Hair follicular keratinocyte (primary cell): ENCODE measurements around the gene UFC1. TPM values are rescaled to one million over a fixed set of nuclear protein-coding genes. Genes with fewer than 3 reads are reported as not detected.

ENCODE experiments used
- total RNA-seq: library from RNA; depleted of rRNA; stranded (reverse); fragments of >200 nt; gene quantifications from 2 replicates; pipeline ENCODE4 v1.2.3, GENCODE V29; 2015

Gene UFC1
- 48.9 and 74.6 TPM in 2 replicates for total RNA-seq

DNA sequence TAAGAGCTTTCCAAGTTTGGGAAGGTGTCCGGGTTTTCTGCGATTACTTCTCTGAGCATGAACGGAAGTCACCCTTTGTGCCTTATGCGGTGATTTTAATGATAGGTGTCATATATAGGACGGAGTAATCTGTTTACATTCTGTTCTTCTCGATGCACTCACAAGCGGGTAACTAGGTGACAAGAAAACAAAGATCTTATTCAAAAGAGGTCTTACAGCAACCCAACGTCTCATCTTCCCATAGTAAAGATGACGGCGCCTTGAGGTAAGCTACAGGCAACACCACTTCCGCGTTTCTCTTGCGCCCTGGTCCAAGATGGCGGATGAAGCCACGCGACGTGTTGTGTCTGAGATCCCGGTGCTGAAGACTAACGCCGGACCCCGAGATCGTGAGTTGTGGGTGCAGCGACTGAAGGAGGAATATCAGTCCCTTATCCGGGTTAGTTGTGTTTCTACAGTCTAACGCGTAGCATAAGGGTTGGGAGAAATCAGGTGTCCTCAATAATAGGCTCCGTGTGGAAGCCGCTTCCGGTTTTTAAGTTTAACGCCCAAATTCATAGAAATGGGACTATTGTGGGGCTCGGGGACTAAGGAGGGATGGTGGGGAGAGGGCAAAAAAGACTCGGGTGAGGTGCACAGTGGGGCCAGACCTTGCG is at the start of gene UFC1:
Gene UFC1, plus strand, starts transcription at position 297 of the 656 bp plus-strand sequence. Its CDS starts 20 bp downstream, at position 317.

DNA sequence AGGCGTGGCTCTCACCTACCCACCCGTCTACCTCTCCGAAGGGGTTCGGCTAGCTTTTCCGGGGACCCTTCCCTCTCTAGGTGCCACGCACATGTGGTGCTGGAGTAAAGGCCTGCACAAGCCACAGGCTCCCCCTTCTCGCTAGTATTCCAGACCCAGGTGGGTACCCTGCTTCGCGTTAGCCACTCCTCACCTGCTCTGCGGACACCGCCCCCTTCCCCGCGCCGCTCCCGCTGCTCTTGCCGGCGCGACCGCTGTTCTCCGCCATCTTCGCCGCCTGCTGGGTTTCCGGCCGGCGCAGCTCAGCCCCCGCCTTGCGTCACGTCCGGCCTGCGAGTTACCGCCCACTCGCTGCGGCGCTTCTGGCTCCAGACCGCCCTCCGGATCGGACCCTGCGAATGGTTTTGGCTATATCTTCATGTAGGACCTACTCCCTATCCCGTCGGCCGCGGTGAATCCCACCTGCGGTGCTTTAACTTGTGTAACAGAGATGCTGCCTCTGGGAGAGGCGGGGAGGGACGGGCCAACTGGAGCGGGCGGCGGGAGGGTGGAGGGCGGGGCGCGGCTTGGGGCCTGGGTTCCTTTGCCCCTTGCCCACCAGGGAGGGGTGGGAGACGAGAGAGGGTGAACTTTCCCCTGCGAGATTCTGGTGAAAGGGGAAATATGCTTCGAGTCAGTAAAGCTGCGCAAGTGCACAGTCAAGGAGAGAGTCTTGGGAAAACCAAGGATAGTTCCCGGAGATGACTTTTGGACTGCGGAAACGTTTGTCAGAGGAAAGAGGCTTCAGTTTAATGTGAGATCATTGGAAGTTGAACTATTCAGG is 35.8 kb upstream of the UFC1 start, which contains the start of the genes NIT1 and PFDN2:
Gene NIT1, plus strand, starts transcription at position 347 of the 823 bp plus-strand sequence. Its CDS starts 72 bp downstream, at position 419.
Gene PFDN2, minus strand, starts transcription at position 279 of the 823 bp plus-strand sequence. Its CDS starts 11 bp downstream, at position 268.

DNA sequence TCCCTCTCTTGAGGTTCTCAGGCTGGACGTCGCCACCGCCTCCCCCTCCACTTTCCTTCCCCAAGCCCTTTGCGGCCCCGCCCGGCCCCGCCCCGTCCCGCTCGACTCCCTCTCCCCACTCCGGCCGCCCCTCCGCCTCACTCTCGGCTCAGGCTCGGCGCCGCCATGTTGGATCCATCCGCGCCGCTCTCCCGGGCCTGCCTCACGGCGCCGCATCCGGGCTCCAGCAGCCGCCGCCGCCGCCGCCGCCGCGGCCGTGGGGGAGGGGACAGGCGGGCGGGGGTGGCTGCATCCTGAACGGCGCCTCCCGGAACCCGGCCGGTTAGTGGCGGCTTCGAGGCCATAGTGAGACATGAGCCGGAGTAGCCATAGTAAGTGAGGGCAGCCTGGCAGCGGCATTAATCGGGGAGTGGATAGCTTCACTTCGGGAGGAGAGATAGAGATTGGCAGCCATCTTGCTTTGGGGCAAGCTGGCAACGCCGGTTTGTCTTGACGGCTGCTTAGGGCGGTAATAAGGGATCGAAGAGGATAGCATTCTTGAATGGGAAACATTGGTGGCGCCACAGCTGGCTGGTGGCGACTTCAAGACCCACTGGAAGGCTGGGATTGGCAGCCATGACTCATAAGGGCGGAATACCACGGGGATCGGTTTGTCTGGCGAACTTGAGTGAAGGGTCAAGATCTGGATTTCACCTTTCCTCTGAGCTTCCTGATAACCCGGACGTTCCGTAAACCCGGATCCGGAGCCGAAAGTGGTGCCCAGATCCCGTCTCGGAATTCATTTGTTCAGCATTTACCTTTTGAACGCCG is 21.2 kb upstream of the UFC1 start, which contains the start of gene DEDD:
Gene DEDD, minus strand, starts transcription at position 258 of the 810 bp plus-strand sequence. CDS start 8,205 bp downstream, outside the sequence.

DNA sequence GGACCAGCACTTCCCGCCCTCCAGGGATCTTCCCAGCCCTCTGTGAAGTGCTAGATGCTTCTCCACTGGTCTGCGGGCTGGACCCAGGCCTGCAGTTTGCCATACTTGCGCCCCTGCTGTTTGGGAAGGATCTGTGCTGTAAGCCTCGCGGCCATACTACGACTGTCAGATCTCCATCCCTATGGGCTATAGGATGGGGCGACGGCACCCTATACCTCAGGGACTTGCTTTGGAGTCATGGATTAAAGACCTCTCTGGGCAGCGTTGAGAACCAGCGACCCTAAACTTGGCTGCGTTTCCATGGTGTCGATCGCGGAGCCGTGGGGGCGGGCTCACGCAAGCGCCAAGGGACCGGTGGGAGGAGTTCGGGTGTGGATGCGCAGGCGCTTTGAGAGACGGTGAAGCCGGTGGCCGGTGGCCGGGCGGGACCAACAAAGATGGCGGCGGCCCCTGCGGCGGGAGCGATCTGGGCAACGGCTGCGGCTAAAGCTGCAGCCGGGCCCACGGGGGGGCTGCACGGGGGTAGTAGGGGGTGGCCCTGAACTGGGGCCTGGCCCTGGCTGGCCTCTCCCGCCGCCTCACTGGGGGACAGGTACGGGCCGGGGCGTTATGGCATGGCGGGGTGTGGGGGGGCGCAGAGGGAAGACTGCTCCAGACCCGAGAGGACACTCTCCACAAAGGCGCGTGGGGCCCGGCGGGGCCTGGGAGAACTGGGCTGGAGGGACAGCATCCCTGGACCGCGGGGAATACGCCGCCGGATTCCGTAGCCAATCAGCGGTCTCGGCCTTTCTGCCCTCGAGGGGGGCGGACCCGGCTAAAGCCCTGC is 5.5 kb downstream of the UFC1 start, which contains the start of gene USP21:
Gene USP21, plus strand, starts transcription at position 414 of the 826 bp plus-strand sequence. CDS start 1,141 bp downstream, outside the sequence.

DNA sequence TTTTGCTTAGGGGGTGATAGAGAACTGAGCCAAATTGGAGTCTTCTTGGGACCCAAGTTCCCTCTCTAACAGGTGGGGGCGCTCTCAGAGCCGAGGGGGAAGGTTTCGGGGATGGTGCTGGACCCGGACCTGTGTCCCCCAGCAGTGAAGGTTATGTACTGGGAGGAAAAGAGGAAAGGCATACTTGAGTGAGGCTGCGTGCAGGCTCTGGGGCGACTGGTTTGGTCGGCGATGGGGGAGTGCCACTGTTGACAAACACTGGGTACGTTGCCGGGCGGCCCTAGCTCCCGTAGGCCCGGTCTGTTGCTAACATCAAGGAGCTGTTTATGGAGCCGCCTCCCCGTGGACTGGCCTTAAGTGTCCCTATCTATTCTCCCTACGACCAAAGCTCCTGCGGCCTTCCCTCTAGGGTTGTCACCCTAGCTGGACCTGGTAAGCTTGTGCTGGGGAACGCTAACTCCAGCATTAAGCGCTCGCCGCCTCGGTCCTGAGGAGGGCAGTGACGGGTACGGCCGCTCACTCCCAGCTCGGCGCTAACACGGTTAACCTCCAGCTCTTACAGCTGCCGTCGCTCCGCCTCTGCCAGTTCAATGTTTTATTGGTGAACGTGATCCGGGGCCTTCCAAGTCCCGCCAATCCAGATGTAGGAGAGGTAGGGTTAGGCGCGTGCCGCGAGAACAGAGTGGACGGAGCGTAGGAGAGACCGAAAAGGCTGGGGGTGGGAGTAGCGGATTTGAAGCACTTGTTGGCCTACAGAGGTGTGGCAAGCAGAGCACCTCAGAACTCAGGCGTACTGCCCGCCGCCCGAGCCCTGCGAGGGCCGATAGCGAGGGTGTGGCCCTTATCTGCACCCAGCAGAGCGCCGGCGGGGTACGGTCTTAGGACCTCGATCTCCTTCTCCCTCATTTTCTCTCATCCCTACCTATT is 12.2 kb downstream of the UFC1 start, which contains the start of gene PPOX:
Gene PPOX, plus strand, starts transcription at position 685 of the 927 bp plus-strand sequence. CDS start 422 bp downstream, outside the sequence.

DNA sequence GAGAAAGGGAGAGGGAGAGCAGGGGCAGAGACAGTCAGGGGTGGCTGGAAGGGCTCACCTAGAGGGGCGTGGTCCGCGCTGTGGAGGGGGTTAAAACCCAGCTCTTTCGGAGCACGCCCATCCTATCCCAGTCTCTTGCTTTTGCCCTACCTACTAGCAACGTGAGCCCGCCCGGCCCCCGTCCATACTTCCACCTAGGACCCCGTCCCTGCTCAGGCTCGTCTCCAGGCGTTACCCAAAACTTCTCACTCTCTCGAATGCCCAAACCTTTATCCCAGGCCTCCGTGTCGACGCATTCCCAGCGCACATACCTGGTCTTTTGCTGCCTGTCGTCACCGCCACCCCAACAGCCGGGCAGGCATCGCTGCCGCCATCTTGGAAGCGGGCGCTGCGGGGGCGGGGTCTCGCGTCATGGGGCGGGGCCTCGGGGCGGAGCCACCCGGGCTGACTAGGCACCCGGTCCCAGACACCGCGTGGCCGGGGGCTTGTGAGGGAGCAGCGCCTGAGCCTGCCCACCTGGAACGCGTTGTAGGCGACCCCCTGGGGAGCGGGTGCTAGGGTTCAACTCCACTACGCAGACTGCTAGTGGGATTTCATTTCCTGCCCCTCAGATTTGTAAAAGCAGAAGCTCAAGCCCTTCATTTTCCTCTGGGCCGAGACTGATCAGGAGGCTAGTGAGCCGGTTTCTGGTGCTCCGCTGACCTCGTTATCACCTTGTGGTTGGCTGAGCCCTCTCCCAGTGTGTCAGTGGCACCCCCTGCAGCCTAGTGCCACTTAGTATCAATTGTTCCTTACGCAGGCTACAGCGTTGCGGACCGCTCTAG is 23.5 kb downstream of the UFC1 start, which contains the start of gene B4GALT3:
Gene B4GALT3, minus strand, starts transcription at position 396 of the 824 bp plus-strand sequence. CDS start 1,447 bp downstream, outside the sequence.

DNA sequence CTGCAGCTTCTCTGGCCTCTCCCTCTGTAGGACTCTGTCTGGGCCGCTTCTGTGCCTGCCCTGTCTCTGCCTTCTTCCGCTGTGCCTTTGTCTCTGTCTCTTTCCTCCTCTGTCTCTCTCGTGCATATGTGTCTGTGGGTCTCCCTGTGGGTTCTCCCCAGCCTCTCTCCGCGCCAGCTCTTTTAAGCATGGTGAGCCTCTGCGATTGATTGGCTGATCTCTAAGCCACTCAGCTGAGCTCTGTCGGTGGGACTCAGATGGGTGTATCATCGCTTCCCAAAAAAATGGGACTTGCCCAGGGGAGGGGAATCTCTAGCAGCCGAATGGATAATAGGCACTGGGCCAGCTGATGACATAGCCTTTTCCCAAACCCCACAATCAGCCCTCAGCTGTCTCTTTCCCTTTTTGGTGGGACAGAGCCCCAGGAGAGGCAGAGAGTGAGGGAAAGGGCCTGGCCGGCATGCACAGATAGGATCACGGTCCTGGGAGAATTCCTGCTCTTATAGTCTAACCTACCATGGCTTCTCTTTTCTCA is 45.2 kb downstream of the UFC1 start, which contains the start of gene ADAMTS4:
Gene ADAMTS4, minus strand, starts transcription at position 158 of the 535 bp plus-strand sequence. CDS start 427 bp downstream, outside the sequence.

DNA sequence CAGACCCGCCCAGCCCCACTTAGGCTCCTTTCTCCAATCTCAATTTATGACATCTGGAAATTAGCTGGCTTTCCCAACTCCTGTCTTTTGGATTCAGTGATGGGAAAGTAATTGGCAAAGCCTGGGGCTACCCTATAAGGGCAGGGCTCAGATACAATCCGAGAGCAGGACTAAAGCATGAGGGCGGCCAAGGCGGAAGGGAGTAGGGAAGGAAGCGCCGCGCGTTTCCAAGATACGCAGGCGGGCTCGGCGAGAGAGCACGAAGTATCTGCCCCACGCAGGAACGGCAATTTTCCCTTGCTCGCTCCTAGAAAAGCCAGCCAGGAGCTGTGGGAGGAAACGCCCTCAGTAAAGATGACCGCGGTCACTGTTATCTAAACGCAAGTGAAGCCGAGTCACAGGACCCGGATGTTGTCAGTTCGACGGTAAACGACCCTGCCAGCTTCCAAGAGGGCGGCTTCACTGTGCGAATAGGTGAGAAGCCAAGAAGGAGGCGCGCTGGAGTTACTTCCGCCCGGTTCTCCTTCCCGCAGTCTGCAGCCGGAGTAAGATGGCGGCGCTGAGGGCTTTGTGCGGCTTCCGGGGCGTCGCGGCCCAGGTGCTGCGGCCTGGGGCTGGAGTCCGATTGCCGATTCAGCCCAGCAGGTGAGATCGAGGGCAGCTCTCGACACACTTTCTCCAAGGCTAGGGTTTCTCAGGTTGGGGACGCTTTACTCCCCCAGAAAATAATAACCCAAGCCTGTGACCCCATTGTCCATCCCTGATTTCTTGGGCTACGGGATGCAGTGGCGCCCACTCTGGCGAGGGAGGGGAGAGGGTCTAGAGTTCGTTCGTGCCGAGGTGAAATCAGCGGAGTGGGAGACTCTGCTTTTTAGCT is 48.3 kb downstream of the UFC1 start, which contains the start of gene NDUFS2:
Gene NDUFS2, plus strand, starts transcription at position 532 of the 877 bp plus-strand sequence. Its CDS starts 19 bp downstream, at position 551.

Other genes with a start within 250 kb of the UFC1 start
- not detected in 2 replicates for gene ITLN2, start 199.2 kb upstream of the UFC1 start, total RNA-seq
- 97.3 and 126 TPM in 2 replicates for gene F11R, start 132.8 kb upstream of the UFC1 start, total RNA-seq
- 123 and 299 TPM in 2 replicates for gene TSTD1, start 115.0 kb upstream of the UFC1 start, total RNA-seq
- 20.1 and 30.0 TPM in 2 replicates for gene USF1, start 108.0 kb upstream of the UFC1 start, total RNA-seq
- gene ARHGAP30, start 84.1 kb upstream of the UFC1 start, total RNA-seq = not detected in 2 replicates
- 0.23 and 2.9 TPM in 2 replicates for gene NECTIN4, start 64.4 kb upstream of the UFC1 start, total RNA-seq
- 0.68 and 2.7 TPM in 2 replicates for gene KLHDC9, start 55.6 kb upstream of the UFC1 start, total RNA-seq
- 71.9 and 125 TPM in 2 replicates for gene PFDN2, start 35.9 kb upstream of the UFC1 start, total RNA-seq
- gene NIT1, start 35.9 kb upstream of the UFC1 start, total RNA-seq = 39.4 and 42.0 TPM in 2 replicates
- gene DEDD, start 21.3 kb upstream of the UFC1 start, total RNA-seq = 21.9 and 23.2 TPM in 2 replicates
- gene USP21, start 5.5 kb downstream of the UFC1 start, total RNA-seq = 7.7 and 8.5 TPM in 2 replicates
- gene PPOX, start 12.4 kb downstream of the UFC1 start, total RNA-seq = 8.4 and 18.0 TPM in 2 replicates
- 36.7 TPM in 2 replicates for gene B4GALT3, start 23.5 kb downstream of the UFC1 start, total RNA-seq
- gene ADAMTS4, start 45.1 kb downstream of the UFC1 start, total RNA-seq = 0.08 and 1.5 TPM in 2 replicates
- 120 and 122 TPM in 2 replicates for gene NDUFS2, start 48.4 kb downstream of the UFC1 start, total RNA-seq
- gene FCER1G, start 61.3 kb downstream of the UFC1 start, total RNA-seq = 0.70 TPM in 1 of 2 replicates, not detected in the other
- gene APOA2, start 69.7 kb downstream of the UFC1 start, total RNA-seq = not detected in 2 replicates
- gene TOMM40L, start 72.1 kb downstream of the UFC1 start, total RNA-seq = 10.1 and 16.2 TPM in 2 replicates
- gene NR1I3, start 84.2 kb downstream of the UFC1 start, total RNA-seq = not detected in 2 replicates
- gene PCP4L1, start 104.8 kb downstream of the UFC1 start, total RNA-seq = not detected in 2 replicates
- gene MPZ, start 156.0 kb downstream of the UFC1 start, total RNA-seq = 0.61 and 0.86 TPM in 2 replicates
- 29.3 and 39.3 TPM in 2 replicates for gene SDHC, start 160.4 kb downstream of the UFC1 start, total RNA-seq
- gene CFAP126, start 213.9 kb downstream of the UFC1 start, total RNA-seq = not detected in 2 replicates